HEK293 (cell line): ENCODE data around the gene STRN.

Experiments
- CTCF ChIA-PET: fragments of 350-600 bp; formaldehyde crosslinking; extraction: SDS; loops from one replicate; lab custom pipeline; 2021; ENCODE audit warnings: antibody characterized with exemption; lab: Yijun Ruan, JAX
- POLR2A ChIA-PET: fragments of 300-600 bp; formaldehyde crosslinking; extraction: SDS; loops from one replicate; lab custom pipeline; 2020; ENCODE audit warnings: antibody characterized with exemption, inconsistent platforms; lab: Yijun Ruan, JAX
- H3K27ac ChIP-seq: fragments of 200-500 bp; sonication (Bioruptor generic); 2 replicates; pipeline ENCODE4 v1.5.1; 2014; ENCODE audit warnings: low read depth, low read length, control low read depth, inconsistent platforms; ENCODE audit errors: extremely low read depth
- H3K36me3 ChIP-seq, 2 experiments: fragments of 200-500 bp in 1 of 2; sonication (Bioruptor generic) in 1 of 2; 1 replicate in 1 of 2; 2 replicates in 1 of 2; pipeline ENCODE4 v1.5.1; 2014 to 2017; ENCODE audit warnings: inconsistent platforms in 2 of 2, low read length in 2 of 2; ENCODE audit not compliant: control insufficient read depth in 2 of 2, insufficient read depth in 1 of 2
- H3K4me1 ChIP-seq: fragments of 200-500 bp; sonication (Bioruptor generic); 2 replicates; pipeline ENCODE4 v1.5.1; 2014; ENCODE audit warnings: mild to moderate bottlenecking, low read length, inconsistent platforms; ENCODE audit not compliant: control insufficient read depth, insufficient read depth
- H3K4me3 ChIP-seq: 2 replicates; pipeline ENCODE4 v1.5.1; 2011; ENCODE audit warnings: low read depth, mild to moderate bottlenecking, control low read depth, low read length, moderate library complexity
- H3K9me3 ChIP-seq: fragments of 200-500 bp; sonication (Bioruptor generic); 2 replicates; pipeline ENCODE4 v1.5.1; 2014; ENCODE audit warnings: low read depth, low read length, inconsistent platforms; ENCODE audit not compliant: control insufficient read depth, insufficient read depth
- HOXD13 ChIP-seq: sonication (generic); formaldehyde crosslinking; IDR thresholded peaks from 2 replicates; pipeline ENCODE4 v1.8.0; 2022; ENCODE audit warnings: missing genetic modification reagents, borderline replicate concordance
- ZBTB17 ChIP-seq: fragments of 450-650 bp; formaldehyde crosslinking; IDR thresholded peaks from 2 replicates; pipeline ENCODE4 v1.5.1; 2016; ENCODE audit warnings: missing biosample characterization, missing genetic modification characterization
- ZFP41 ChIP-seq: fragments of 450-650 bp; formaldehyde crosslinking; IDR thresholded peaks from 2 replicates; pipeline ENCODE4 v1.5.1; 2016; ENCODE audit warnings: missing biosample characterization, missing genetic modification characterization, borderline replicate concordance
- ZNF211 ChIP-seq: fragments of 450-650 bp; formaldehyde crosslinking; IDR thresholded peaks from 2 replicates; pipeline ENCODE4 v1.5.1; 2016; ENCODE audit warnings: low read depth, missing biosample characterization, missing genetic modification characterization
- ZNF48 ChIP-seq: fragments of 450-650 bp; formaldehyde crosslinking; IDR thresholded peaks from 2 replicates; pipeline ENCODE4 v1.5.1; 2016; ENCODE audit warnings: missing biosample characterization, missing genetic modification characterization
- TF ChIP-seq, protein P1 (sequence below): fragments of 450-650 bp; formaldehyde crosslinking; IDR thresholded peaks from 2 replicates; pipeline ENCODE4 v1.5.1; 2016; ENCODE audit warnings: missing biosample characterization, missing genetic modification characterization

STRN gene

DNA sequence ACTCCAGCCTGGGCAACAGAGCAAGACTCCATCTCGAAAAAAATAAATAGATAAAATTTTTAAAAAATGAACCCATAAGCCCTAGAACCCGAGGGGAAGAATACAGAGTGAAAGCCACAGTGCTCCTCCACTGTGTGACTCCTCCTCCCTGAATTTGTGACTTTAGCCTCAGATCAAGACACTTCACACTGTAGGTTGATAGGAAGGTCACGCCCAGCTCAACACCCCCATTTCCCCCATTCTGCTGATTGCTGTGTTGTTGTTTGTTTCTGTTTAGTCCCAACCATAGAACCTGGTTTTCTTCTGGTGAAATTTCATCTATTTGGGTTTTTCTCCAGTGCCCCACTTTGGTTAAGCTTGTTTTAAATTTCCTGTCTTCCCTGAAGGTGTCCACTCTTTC is 167.6 kb downstream of the STRN start:
- POLR2A ChIA-PET = no interaction called here
- TF ChIP-seq ZNF211 (no peak), ZFP41 (tag by site-specific recombination) (no peak), ZNF48 (tag by site-specific recombination) (no peak)
- TF ChIP-seq, protein P1, sequence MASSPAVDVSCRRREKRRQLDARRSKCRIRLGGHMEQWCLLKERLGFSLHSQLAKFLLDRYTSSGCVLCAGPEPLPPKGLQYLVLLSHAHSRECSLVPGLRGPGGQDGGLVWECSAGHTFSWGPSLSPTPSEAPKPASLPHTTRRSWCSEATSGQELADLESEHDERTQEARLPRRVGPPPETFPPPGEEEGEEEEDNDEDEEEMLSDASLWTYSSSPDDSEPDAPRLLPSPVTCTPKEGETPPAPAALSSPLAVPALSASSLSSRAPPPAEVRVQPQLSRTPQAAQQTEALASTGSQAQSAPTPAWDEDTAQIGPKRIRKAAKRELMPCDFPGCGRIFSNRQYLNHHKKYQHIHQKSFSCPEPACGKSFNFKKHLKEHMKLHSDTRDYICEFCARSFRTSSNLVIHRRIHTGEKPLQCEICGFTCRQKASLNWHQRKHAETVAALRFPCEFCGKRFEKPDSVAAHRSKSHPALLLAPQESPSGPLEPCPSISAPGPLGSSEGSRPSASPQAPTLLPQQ (tag by site-specific recombination) = no peak
- no peaks in the 10 kb centered on the region for H3K36me3 ChIP-seq
- no peaks in the 10 kb centered on the region for H3K4me1 ChIP-seq
- H3K4me3 ChIP-seq = no peak overlapping the region
- CTCF ChIA-PET = interaction anchor here (1.1 to 1.4 kb wide), 2 partner anchors 13 to 14 kb away, joined by 4 to 10 read pairs; no protein-coding TSS in a partner anchor
- H3K27ac ChIP-seq = no peak overlapping the region
- no peaks in the 10 kb centered on the region for H3K9me3 ChIP-seq

DNA sequence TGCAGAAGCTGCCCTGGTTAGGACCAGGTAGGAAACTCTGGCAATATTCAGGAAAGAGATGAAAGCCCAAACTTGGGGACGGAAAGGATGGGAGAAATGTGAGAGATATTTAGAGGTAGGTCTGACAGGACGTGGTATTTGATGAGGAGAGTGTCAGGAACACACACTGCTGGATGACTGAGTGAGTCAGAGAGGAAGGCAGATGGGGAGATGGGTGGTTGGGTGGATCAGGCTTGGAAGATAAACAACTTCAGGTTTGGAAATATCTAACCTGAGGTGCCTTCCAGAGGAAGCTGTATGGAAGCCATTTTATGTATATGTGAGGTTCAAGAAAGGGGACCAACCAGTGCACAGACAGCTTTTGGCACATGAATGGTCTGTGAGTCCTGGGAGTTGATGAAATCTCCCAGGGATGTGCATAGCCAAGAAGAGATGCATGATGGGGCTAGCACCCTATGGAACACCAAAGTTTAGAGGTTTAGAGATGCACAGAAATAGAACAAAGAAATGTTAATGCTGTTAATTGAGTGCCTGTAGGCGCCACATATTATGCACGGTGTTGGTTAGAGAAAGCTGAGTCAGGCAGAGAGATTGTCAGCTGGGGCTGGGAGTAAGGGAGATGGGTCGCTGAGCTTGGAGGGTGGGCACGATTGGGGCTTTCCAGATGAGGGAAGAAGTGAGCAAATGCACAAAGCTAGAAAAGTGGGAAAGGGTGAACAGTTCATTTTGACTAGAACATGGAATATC is 168.8 kb downstream of the STRN start:
- ChIA-PET CTCF (interaction anchor here (0.6 to 5.3 kb wide), 4 partner anchors 12 to 157 kb away, joined by 3 to 45 read pairs (median 3); no protein-coding TSS in a partner anchor), POLR2A (no interaction called here)
- Histone ChIP-seq H3K27ac (no peak overlapping the region), H3K4me3 (no peak overlapping the region), H3K4me1 (no peaks in the 10 kb centered on the region), H3K36me3 (no peaks in the 10 kb centered on the region), H3K9me3 (no peaks in the 10 kb centered on the region)
- no peak for TF ChIP-seq HOXD13
- 0 out of 2 replicates have a peak, but pooled peaks have one; percentile 24 for TF ChIP-seq ZBTB17 (tag by site-specific recombination)
